Activated CD8-positive, alpha-beta memory T cell treated with anti-CD3 and anti-CD28 coated beads, Interleukin-2, amount 50 U/mL, for 48 hours (primary cell): ENCODE data around the gene CPNE7.

Experiments used
- DNase-seq: peaks from one replicate; pipeline ENCODE4 v3.0.0-alpha.2; 2020

CPNE7 gene

DNA sequence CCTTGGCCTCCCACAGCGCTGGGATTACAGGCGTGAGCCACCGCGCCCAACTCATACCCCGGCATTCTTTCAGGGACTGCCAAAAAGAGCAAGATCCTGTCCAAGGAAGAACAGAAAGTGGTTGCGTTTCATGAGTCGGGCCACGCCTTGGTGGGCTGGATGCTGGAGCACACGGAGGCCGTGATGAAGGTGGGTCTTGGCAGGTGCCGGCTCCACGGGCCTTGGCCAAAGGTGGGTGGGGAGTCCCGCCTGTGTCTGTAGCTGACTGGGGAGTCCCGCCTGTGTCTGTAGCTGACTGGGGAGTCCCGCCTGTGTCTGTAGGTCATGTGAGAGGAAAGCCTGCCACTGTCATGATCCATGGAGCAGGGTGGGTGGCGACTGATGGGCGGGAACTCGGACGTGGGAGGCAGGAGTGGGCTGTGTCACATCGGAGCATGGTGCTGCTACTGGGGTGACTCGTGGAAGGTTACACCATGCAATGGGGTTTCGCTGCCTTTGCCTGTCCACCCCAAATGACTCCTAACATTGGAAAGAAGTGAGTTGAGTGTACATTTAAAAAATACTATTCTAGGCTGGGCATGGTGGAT is 25.0 kb upstream of the CPNE7 start:
- DNase-seq = no peak

DNA sequence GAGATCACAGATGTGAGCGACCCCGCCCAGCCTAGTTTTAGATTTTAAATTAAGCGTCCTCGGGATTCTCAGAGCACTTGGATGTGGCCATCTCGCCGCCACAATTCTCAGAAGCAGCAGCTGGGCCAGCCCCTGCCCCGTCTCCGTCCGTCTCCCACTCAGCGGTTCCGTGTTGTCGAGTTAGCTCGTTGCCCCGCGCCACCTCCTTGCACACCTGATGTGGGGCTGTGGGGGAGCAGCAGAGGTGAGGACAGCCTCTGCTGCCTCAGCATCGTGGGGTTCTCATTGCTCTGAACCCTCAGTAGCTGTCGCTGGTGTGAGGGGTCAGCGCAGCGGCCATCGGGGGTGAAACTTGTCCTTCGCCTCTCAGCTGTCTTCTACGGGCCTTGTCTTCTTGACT is 23.2 kb upstream of the CPNE7 start:
- DNase-seq = no peak

DNA sequence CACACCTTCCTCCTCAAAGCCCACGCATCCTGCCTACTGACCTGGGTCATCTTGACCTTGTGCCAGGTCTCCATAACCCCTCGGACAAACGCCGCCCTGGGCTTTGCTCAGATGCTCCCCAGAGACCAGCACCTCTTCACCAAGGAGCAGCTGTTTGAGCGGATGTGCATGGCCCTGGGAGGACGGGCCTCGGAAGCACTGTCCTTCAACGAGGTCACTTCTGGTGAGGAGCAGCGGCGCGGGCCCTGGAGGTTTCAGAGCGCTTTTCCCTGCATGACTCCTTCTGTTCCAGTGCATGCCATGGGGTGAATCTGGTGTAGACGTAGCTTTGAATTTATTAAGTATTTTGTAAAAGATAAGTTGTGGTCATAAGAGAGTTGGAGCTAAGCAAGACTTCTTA is 22.6 kb upstream of the CPNE7 start:
- DNase-seq = no peak

DNA sequence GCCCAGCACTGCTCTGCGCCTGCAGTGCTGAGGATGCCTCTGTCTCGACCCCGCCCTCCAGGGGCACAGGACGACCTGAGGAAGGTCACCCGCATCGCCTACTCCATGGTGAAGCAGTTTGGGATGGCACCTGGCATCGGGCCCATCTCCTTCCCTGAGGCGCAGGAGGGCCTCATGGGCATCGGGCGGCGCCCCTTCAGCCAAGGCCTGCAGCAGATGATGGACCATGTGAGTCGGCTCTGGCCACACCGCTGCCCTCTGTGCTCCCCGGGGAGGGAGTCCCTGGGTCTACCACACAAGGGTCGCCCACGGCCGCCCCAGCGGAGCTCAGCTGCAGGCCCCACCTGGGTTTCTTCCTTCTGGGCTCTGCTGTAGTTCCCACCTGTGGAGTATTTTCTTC is 21.8 kb upstream of the CPNE7 start:
- DNase-seq = no peak

DNA sequence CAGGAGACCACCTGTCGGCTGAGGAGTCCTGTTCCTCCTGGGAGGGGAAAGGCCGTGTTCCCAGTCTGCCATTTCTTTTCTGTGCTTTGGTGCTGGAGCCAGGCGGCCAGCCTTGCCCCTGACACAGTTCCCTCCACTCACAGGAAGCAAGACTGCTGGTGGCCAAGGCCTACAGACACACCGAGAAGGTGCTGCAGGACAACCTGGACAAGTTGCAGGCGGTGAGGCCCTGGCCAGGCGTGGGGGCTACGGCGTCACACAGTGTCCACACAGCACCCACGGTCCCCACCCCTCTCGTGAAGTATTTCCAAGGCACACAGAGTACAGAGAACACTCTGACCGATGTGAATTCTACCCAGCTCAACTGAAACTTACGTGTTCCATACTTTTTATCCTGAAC is 21.2 kb upstream of the CPNE7 start:
- DNase-seq = no peak

DNA sequence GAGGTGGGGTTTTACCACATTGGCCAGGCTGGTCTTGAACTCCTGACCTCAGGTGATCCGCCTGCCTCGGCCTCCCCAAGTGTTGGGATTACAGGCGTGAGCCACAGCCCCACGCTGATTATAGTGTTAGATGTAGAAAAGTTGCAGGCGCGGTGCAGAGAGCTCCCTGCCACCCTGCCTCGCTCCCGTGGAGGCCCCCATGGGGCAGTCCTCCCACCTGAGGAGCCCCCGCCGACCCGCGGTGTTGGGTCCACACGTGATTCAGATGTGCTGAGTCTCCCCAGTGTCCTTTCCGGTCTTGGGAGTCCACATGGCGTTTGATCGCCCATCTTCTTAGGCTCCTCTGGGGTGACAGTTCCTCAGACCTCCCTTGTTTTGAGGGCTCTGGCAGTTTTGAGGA is 20.3 kb upstream of the CPNE7 start:
- no peak for DNase-seq

DNA sequence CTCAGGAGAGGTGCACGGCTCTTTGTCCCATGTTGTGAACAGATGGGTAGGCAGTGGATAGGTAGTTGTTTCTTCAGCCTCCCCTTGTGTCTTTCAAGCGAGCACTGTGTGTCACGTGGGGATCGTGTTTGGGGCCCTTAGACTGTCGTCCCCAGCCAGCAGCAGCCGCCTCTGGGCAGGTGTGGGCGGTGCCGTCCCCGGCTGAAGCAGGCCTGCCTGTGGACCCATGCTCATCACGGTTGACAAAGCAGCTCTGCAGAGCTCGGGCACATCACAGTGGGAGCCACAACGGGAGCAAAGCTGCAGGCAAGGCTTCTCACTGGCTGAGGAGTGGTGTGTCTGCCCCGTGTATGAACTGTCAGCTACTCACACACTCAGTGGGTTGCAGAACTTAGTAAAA is 19.8 kb upstream of the CPNE7 start:
- DNase-seq = no peak

DNA sequence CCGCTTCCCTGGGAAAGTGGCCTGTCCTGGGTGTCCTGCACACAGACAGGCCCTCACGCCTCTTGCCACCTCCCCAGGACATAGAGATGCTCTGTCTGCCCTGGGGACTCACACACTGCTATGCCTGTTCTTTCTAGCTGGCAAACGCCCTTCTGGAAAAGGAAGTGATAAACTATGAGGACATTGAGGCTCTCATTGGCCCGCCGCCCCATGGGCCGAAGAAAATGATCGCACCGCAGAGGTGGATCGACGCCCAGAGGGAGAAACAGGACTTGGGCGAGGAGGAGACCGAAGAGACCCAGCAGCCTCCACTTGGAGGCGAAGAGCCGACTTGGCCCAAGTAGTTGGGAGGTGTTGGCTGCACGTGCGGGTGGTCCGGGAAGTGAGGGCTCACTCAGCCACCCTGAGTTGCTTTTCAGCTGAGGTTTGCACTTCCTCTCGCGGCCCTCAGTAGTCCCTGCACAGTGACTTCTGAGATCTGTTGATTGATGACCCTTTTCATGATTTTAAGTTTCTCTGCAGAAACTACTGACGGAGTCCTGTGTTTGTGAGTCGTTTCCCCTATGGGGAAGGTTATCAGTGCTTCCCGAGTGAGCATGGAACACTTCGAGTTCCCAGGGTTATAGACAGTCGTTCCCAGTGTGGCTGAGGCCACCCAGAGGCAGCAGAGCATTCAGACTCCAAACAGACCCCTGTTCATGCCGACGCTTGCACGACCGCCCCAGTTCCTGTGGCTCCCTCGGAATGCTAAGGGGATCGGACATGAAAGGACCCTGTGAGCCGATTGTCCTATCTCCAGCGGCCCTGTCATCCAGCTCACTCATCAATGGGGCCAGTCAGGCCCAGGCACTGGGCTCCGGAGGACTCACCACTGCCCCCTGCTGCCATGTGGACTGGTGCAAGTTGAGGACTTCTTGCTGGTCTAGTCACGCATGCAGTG is 18.5 kb upstream of the CPNE7 start:
- peak; percentile 91 for DNase-seq

DNA sequence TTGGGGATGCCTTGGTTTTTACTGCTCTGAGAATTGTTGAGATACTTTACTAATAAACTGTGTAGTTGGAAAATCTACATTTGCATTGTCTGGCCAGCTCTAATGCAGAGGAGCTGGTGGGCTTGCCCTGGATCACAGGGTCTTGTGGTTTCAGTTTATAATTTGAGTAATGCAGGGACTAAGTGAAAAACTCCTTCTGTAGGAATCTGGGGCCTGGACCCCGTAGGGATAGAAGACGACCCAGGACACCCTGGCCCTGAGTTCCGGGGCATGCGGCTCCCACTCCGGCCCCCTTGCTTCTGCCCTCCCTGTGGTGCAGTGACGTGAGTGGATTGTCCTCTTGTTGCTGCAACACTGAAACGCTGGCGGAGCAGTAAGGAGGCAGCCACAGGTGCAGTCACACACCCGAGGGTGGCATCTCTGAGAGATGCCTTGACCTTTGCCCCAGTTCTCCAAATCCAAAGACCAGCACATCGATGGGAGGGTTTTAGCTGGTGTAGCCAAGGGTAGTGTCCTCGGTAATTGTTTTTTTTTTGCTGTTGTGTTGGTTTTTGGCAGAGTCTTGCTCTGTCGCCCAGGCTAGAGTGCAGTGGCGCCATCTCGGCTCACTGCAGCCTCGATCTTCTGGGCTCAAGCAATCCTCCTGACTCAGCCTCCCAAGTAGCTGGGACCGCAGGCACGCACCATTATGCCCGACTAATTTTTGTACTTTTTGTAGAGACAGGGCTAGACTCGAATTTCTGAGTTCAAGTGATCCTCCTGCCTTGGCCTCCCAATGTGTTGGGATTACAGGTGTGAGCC is 17.7 kb upstream of the CPNE7 start:
- no peak for DNase-seq

DNA sequence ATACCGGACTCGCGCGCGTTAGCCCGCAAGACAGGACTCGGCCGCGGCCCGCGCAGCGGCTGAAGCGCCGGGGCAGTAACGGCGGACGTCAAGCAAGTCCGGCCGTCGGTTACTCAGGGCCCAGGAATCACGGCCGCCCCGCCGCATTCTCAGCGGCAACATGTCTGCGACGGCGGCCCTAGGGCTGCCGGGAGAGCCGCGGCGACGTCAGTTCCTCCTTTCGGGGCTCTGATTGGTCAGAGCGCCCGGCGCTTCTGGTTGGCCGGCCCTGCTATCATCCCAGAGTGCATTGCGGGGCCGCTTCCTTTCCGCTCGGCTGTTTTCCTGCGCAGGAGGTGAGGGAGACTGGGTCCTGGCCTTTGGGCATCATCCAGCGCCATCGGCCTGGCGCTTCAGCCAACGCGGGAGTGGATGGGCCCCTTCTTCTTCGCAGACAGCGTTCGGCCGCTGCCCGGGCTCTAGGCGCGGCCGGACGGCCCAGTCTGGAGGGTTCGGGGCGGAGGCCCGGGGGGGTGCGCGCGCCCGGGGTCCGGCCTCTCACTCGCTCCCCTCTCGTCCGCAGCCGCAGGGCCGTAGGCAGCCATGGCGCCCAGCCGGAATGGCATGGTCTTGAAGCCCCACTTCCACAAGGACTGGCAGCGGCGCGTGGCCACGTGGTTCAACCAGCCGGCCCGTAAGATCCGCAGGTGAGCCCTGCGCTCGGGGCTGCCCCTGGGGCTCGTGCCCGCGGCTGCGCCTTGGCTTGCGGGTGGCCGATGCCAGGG is 15.0 kb upstream of the CPNE7 start, which contains the start of gene RPL13:
RPL13 (plus strand) TSS at position 305 of the 764 bp plus-strand sequence; CDS start at position 583, 278 bp downstream.
- DNase-seq = peak; percentile 96

DNA sequence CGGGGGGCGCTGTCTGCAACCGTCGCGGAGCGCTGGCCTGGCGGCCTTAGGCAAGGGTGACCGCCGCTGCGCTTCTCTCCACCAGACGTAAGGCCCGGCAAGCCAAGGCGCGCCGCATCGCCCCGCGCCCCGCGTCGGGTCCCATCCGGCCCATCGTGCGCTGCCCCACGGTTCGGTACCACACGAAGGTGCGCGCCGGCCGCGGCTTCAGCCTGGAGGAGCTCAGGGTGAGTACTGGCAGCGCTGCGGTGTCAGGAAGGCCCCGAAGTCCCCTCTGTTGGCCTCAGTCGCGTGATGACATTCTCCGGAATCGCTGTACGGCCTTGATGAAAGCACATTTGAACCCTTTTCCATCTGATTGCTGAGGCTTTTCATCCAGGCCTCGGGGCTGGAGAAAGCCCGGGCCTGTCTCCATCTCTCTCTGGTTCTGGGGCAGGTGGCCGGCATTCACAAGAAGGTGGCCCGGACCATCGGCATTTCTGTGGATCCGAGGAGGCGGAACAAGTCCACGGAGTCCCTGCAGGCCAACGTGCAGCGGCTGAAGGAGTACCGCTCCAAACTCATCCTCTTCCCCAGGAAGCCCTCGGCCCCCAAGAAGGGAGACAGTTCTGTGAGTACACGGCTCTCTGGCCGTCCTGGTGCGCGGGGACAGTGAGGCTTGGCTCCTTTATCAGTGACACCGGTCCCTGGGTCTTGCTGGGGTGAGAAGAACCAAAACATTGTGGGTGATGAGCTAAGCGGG is 14.2 kb upstream of the CPNE7 start:
- DNase-seq = no peak

DNA sequence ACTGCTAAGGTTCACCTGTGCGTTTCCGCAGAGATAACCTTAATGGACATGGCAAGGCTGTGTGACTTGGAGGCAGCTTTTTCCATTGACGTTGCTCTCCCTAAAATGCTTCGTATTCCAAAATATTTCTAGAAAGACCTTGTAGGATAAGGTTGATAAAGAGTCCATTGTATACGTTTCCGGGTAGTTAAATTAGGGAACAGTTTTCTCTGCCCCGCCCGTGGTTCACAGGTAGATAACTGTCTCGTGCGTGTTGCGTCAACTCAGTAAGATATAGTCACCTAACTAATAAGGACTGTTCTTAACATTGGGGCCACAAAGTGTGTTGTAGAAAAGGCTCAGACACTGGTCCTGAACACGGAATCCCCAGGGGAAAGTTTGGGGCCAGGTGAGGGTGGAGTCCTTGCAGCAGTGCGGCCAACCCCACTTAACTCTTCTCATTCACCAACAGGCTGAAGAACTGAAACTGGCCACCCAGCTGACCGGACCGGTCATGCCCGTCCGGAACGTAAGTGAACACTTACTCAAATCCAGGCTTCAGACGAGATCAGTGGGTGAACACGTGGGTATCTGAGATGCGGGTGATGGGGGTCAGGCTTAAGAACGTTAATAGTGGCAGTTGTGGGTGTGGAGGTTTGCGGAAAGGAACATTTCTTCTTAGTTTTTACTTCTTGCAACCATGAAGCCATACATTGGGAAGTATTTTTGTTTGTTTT is 13.5 kb upstream of the CPNE7 start:
- DNase-seq = no peak

DNA sequence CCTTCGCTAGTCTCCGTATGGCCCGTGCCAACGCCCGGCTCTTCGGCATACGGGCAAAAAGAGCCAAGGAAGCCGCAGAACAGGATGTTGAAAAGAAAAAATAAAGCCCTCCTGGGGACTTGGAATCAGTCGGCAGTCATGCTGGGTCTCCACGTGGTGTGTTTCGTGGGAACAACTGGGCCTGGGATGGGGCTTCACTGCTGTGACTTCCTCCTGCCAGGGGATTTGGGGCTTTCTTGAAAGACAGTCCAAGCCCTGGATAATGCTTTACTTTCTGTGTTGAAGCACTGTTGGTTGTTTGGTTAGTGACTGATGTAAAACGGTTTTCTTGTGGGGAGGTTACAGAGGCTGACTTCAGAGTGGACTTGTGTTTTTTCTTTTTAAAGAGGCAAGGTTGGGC is 12.6 kb upstream of the CPNE7 start:
- no peak for DNase-seq

DNA sequence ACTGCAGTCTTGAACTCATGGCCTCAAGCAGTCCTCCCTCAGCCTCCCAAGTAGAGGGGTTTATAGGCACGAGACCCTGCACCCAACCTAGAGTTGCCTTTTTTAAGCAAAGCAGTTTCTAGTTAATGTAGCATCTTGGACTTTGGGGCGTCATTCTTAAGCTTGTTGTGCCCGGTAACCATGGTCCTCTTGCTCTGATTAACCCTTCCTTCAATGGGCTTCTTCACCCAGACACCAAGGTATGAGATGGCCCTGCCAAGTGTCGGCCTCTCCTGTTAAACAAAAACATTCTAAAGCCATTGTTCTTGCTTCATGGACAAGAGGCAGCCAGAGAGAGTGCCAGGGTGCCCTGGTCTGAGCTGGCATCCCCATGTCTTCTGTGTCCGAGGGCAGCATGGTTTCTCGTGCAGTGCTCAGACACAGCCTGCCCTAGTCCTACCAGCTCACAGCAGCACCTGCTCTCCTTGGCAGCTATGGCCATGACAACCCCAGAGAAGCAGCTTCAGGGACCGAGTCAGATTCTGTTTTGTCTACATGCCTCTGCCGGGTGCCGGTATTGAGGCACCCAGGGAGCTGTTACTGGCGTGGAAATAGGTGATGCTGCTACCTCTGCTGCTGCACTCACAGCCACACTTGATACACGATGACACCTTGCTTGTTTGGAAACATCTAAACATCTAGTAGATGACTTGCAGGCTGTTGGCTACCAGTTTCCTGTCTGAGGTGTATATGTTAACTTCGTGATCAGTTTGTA is 11.7 kb upstream of the CPNE7 start:
- peak; percentile 74 for DNase-seq

DNA sequence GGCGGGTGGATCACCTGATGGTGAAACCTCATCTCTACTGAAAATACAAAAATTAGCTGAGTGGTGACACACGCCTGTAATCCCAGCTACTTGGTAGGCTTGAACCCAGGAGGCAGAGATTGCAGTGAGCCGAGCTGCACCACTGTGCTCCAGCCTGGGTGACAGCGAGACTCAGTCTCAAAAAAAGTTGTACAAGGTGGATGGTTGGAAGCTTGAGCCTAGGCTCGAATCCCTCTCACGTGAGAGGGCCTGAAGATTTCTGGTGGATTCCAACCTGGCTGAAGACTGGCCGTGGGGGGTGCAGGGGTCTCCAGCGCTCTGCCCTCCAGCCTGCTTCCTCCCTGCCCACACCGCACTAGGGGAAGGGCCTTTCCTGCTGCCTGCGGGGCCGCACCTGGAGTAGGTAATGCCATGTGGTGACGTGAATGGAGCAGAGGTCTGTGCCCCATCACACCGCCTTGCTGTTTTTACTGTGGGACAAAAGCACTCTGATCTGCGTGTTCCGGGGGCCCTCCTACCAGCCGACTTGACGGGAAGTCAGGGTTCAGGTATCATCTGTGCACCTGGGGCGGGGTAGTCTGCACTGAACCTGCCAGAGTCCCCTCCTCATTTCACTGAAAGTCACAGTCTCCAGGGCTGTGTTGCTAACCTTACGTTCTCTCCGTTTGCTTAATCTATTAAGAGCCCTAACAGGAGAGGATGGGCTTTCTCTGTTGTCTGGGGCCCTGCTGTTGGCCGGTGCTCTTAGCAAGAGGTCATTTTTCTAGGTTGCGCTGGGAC is 10.9 kb upstream of the CPNE7 start:
- peak; percentile 83 for DNase-seq

DNA sequence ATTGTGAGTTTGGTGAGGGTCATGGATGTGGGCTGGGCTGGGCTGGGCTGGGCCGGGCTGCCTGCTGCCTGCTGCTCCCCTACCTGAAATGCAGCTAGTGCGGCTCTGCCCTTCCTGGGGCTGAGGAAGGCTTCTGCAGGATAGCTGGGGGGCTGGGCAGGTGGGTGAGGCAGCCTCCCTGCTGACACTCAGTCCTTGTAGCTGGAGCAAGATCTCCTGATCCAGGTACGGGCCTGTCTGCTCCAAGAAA is 10.4 kb upstream of the CPNE7 start:
- no peak for DNase-seq

DNA sequence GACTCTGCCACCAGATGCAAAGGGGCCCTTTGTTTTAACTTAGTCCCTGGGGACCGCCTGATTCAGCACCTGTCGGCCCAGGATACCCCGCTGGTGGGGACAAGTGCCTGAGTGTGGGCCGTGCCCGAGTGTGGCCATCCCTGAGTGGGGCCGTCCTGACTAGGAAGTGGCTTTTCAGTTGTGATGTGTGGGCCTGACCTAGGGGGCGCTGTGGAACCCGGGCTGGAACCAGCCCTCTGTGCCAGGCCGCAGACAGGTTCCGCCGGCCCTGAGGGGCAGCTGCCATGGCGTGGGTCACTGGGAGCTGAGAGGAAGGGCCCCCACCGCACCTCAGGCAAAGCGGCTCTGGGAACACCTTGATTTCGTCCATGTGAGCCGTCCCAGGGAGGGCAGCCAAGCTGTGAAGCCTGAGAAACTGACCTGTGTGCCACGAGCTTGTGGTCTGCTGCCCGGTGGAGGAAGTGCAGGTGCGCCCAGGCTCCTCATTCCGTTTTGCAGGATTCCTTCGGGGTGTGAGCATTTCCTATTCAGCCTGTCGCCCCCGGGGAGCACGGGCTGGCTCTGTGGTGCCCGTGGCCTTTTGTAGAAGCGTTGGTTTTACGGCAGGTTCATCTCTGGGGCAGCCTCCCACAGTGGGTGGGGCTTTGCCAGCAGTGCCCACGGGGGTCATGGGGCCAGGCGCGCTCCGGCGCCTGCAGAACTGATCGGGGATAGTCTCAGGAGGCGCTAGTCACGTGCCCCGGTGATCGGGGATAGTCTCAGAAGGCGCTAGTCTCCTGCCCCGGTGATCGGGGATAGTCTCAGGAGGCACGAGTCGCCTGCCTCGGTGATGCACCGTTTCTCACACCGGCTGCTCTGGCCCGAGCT is 9.8 kb upstream of the CPNE7 start:
- DNase-seq = peak; percentile 91

DNA sequence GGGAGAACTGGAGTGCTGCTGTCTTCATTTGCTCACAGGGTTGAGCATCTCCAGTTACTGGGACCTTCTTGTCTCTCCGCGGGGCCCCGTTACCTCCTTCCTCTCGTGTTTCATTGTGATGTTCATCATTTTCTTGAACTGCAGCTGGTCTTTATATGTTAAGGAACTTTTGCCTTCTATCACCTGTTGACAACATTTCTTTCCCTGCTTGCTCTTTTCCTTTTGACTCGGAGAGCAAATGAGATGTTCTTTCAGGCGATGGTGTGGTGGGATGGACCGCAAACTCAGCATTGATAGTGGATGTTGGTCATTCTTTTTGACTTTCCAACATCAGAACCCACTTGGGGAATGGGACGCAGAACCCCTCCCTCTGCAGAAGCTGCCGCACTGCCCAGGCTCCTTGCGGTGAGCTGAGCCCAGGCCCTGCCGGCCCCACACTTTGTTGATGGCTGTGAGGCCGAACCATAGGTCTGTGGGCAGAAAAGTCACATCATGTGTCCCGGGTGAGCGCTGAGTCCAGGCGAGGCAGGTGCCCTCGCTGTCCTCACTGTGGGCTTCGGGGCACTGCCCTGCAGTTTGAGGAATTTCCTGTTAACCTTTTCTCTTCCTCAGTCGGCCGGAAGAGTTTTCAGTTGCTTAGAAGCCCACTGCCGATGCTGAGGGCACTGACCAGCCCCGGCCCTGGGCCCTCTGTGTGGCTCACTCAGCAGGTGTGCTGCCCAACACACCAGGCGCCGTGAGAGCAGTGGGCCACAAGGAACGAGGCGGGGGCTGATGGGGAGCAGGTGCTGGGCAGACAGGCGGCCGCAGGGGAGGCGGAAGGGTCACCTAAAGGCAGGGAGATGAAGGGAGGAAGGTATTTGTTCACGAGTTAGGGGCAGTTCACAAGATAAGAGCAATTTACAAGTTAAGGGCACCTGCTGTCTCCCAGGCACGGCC is 7.6 kb upstream of the CPNE7 start:
- no peak for DNase-seq
